Endothelial cell of umbilical vein (primary cell): ENCODE results near the gene IDUA. TPM values are rescaled to one million over a fixed set of nuclear protein-coding genes. Genes with fewer than 3 reads are reported as not detected.

Experiments
- BruUV-seq: library from RNA; stranded (reverse); fragments of 400-500 nt; replicated peaks from 2 replicates; lab custom pipeline; 2021; lab: Mats Ljungman, UMichigan
- CTCF ChIA-PET: fragments of 300-600, 350-600 bp; sonication (Branson Sonifier 250); formaldehyde crosslinking; loops from one replicate; lab custom pipeline; 2021; ENCODE audit warnings: antibody characterized with exemption, inconsistent platforms; lab: Charles Lee
- POLR2A ChIA-PET: fragments of 300-600, 350-600 bp; sonication (Branson Sonifier 250); formaldehyde crosslinking; loops from one replicate; lab custom pipeline; 2021; ENCODE audit warnings: antibody characterized with exemption, inconsistent platforms; lab: Charles Lee
- DNase-seq: peaks from one replicate; pipeline ENCODE4 v3.0.0-alpha.2; 2011; ENCODE audit warnings: low read depth, low spot score
- FAIRE-seq: peaks from 2 replicates; lab custom pipeline; 2011; peaks lifted over from hg19 to GRCh38; lab: Jason Lieb, UNC
- H2AFZ ChIP-seq: 2 replicates; pipeline ENCODE4 v1.6.0; 2012; ENCODE audit warnings: low read depth, low read length, control low read depth, inconsistent platforms
- H3K27ac ChIP-seq: 2 replicates; pipeline ENCODE4 v1.5.1; 2011; ENCODE audit warnings: low read depth, mild to moderate bottlenecking, control low read depth, low read length, moderate library complexity; ENCODE audit not compliant: insufficient read depth
- H3K27me3 ChIP-seq, 2 experiments: 2 replicates each; pipeline versions ENCODE4 v1.6.0 to v1.6.1; 2011; ENCODE audit warnings: low read length in 2 of 2, mixed read lengths in 1 of 2; ENCODE audit not compliant: control insufficient read depth in 2 of 2, insufficient read depth in 2 of 2
- H3K36me3 ChIP-seq, 2 experiments: 2 replicates in 1 of 2; 3 replicates in 1 of 2; pipeline ENCODE4 v1.5.1; 2011; ENCODE audit warnings: low read length in 2 of 2, mild to moderate bottlenecking in 1 of 2, moderate library complexity in 1 of 2; ENCODE audit not compliant: control insufficient read depth in 2 of 2, insufficient read depth in 2 of 2; ENCODE audit errors: extremely low read depth in 1 of 2
- H3K4me1 ChIP-seq: 3 replicates; pipeline ENCODE4 v1.5.1; 2011; ENCODE audit warnings: mild to moderate bottlenecking, low read length; ENCODE audit not compliant: control insufficient read depth, insufficient read depth; ENCODE audit errors: extremely low read depth
- H3K4me2 ChIP-seq: 2 replicates; pipeline ENCODE4 v1.6.1; 2011; ENCODE audit warnings: low read length, control low read depth, mixed read lengths; ENCODE audit not compliant: insufficient read depth
- H3K4me3 ChIP-seq, 3 experiments: fragments of 200-600 bp in 1 of 3; sonication (generic), shearing (Covaris generic) in 1 of 3; replicated peaks in 1 of 3; 2 replicates each; pipeline ENCODE4 v1.5.1; 2011 to 2016; ENCODE audit warnings: control low read depth in 3 of 3, low read length in 3 of 3, mild to moderate bottlenecking in 2 of 3, inconsistent platforms in 1 of 3, low read depth in 1 of 3, moderate library complexity in 1 of 3; ENCODE audit not compliant: insufficient read depth in 1 of 3
- H3K79me2 ChIP-seq: 2 replicates; pipeline ENCODE4 v1.6.0; 2012; ENCODE audit warnings: low read length, inconsistent platforms; ENCODE audit not compliant: control insufficient read depth, insufficient read depth
- H3K9ac ChIP-seq: replicated peaks from 2 replicates; pipeline ENCODE3; 2011; ENCODE audit warnings: low read length, control low read depth; ENCODE audit not compliant: insufficient read depth; ENCODE audit errors: extremely low read depth
- H3K9me1 ChIP-seq: replicated peaks from 3 replicates; pipeline ENCODE4 v1.6.0; 2011; ENCODE audit warnings: mild to moderate bottlenecking, low read length; ENCODE audit not compliant: control insufficient read depth, insufficient read depth; ENCODE audit errors: extremely low read depth
- H3K9me3 ChIP-seq: replicated peaks from 2 replicates; pipeline ENCODE4 v1.5.1; 2012; ENCODE audit warnings: low read length, inconsistent platforms; ENCODE audit not compliant: control insufficient read depth, insufficient read depth
- H4K20me1 ChIP-seq: replicated peaks from 2 replicates; pipeline ENCODE3; 2011; ENCODE audit warnings: mild to moderate bottlenecking, low read length; ENCODE audit not compliant: control insufficient read depth, insufficient read depth; ENCODE audit errors: extremely low read depth
- EZH2 ChIP-seq: IDR thresholded peaks from 2 replicates; pipeline ENCODE4 v1.6.1; 2012; ENCODE audit warnings: borderline replicate concordance, low read depth, mild to moderate bottlenecking, moderate library complexity, low read length, inconsistent platforms; ENCODE audit not compliant: severe bottlenecking
- FOS ChIP-seq: IDR thresholded peaks from 2 replicates; pipeline ENCODE4 v1.6.1; 2011; ENCODE audit warnings: mild to moderate bottlenecking, low read length, moderate library complexity, borderline replicate concordance; ENCODE audit not compliant: insufficient read depth
- GATA2 ChIP-seq: IDR thresholded peaks from 2 replicates; pipeline ENCODE4 v1.7.0; 2011; ENCODE audit warnings: low read depth, mild to moderate bottlenecking, moderate library complexity, mixed read lengths, low read length; ENCODE audit not compliant: insufficient read length, insufficient read depth
- JUN ChIP-seq: IDR thresholded peaks from 2 replicates; pipeline ENCODE4 v1.6.1; 2011; ENCODE audit warnings: borderline replicate concordance, low read depth; ENCODE audit not compliant: insufficient read length, insufficient read depth
- MYC ChIP-seq: IDR thresholded peaks from one replicate; pipeline ENCODE4 v1.6.1; 2011; ENCODE audit warnings: mild to moderate bottlenecking, low read depth, low read length
- POLR2A ChIP-seq: IDR thresholded peaks from 2 replicates; pipeline ENCODE4 v1.6.1; 2012; ENCODE audit warnings: low read depth, mild to moderate bottlenecking, control low read depth, low read length
- POLR2AphosphoS5 ChIP-seq: IDR thresholded peaks from 2 replicates; pipeline ENCODE4 v1.6.1; 2012; ENCODE audit warnings: low read depth, mild to moderate bottlenecking, control low read depth, low read length, moderate library complexity; ENCODE audit not compliant: insufficient read depth
- dilution Hi-C: fragments of 300-500 bp; cut with MboI; formaldehyde crosslinking; loops from one replicate; pipeline ENCODE4 v1.15.0; 2019; ENCODE audit warnings: low sequenced_read_pairs; ENCODE audit not compliant: extremely low pct_ligation_motif_present
- intact Hi-C: fragments of 100-400 bp; cut with micrococcal nuclease; formaldehyde crosslinking; loops from one replicate; pipeline ENCODE4 v1.10.0; 2022
- polyA plus RNA-seq, 4 experiments: library from polyadenylated mRNA; depleted of rRNA in 3 of 4; stranded (reverse) in 3 of 4; unstranded in 1 of 4; fragments of >200 nt; gene quantifications; 2 replicates each; pipeline versions ENCODE4 v1.2.1 to v1.2.3, GENCODE V29; 2011 to 2012; ENCODE audit warnings: missing spikeins in 1 of 4
- total RNA-seq: library from RNA; stranded (reverse); gene quantifications from 2 replicates; pipeline ENCODE4 v1.2.3, GENCODE V29; 2021
- TF ChIP-seq, protein P1 (sequence below), 2 donors: IDR thresholded peaks; 1 replicate in 1 of 2; 2 replicates in 1 of 2; pipeline ENCODE4 v1.5.1; 2011; ENCODE audit warnings: low read length in 2 of 2, mild to moderate bottlenecking in 2 of 2, moderate library complexity in 2 of 2, control low read depth in 1 of 2, inconsistent platforms in 1 of 2, low read depth in 1 of 2; ENCODE audit not compliant: insufficient read depth in 1 of 2; ENCODE audit errors: extremely low read depth in 1 of 2
- TF ChIP-seq, protein P2 (sequence below): IDR thresholded peaks from 2 replicates; pipeline ENCODE4 v1.6.1; 2011; ENCODE audit not compliant: insufficient read depth, insufficient read length

The IDUA gene
- total and polyA plus RNA-seq, 2 donors (not counting 3 experiments of a cell fraction or from before 2014, with no cell fraction given) = 19.1 to 34.1 TPM

DNA sequence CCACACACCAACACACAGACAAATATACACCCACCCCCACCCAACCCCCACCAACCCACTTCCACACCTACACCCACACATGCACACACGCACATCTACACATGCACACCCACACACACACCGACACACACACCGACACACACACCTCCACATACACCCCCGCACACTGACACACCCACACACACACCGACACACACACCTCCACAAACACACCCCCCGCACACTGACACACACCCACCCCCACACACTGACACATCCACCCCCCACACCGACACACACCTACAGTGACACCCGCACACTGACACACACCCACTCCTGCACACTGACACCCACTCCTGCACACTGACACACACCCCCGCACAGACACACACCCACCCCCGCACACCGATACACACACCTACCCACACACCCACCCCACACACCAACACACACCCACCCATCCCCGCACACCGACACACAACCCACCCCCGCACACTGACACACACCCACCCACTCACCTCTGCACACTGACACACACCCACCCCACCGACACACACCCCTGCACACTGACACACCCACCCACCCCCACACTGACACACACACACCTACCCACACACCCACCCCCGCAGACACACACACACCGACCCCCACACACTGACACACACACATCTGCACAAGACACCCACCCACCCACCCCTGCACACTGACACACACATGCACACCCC, 55.7 kb downstream of the IDUA start:
- no TSS peak for BruUV-seq
- intact Hi-C loops = loop anchor here (1.0 to 2.0 kb wide), 2 partner anchors 30 to 110 kb away; partner anchors contain the start of genes GAK and TMEM175
- Histone ChIP-seq H3K9me1 (no peaks in the 10 kb centered on the region), H3K4me3 (no peak overlapping the region), H3K4me1 (peaks cover 26% of the 10 kb centered on the region), H2AFZ (no peak overlapping the region), H3K27me3 (no peaks in the 10 kb centered on the region), H3K9ac (no peak overlapping the region), H3K27ac (no peak overlapping the region), H3K36me3 (no peaks in the 10 kb centered on the region), H3K79me2 (no peaks in the 10 kb centered on the region), H4K20me1 (no peaks in the 10 kb centered on the region), H3K4me2 (no peak overlapping the region), H3K9me3 (no peaks in the 10 kb centered on the region)
- ChIA-PET POLR2A (no interaction called here), CTCF (no interaction called here)
- dilution Hi-C loops = no loop called here
- FAIRE-seq = no peak
- no peak for DNase-seq
- no peak for TF ChIP-seq GATA2
- TF ChIP-seq, protein P1, sequence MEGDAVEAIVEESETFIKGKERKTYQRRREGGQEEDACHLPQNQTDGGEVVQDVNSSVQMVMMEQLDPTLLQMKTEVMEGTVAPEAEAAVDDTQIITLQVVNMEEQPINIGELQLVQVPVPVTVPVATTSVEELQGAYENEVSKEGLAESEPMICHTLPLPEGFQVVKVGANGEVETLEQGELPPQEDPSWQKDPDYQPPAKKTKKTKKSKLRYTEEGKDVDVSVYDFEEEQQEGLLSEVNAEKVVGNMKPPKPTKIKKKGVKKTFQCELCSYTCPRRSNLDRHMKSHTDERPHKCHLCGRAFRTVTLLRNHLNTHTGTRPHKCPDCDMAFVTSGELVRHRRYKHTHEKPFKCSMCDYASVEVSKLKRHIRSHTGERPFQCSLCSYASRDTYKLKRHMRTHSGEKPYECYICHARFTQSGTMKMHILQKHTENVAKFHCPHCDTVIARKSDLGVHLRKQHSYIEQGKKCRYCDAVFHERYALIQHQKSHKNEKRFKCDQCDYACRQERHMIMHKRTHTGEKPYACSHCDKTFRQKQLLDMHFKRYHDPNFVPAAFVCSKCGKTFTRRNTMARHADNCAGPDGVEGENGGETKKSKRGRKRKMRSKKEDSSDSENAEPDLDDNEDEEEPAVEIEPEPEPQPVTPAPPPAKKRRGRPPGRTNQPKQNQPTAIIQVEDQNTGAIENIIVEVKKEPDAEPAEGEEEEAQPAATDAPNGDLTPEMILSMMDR (IDR thresholded peaks at IDR 0.05; ENCODE audit: extremely low read depth in 1 of 2, insufficient read depth in 1 of 2, low read depth in 1 of 2, low read length in 2 of 2) = no peak
- TF ChIP-seq POLR2AphosphoS5 = no peak
- TF ChIP-seq MYC = no peak
- no peak for TF ChIP-seq POLR2A
- no peak for TF ChIP-seq JUN
- TF ChIP-seq FOS = no peak
- no peak for TF ChIP-seq EZH2
- TF ChIP-seq, protein P2, sequence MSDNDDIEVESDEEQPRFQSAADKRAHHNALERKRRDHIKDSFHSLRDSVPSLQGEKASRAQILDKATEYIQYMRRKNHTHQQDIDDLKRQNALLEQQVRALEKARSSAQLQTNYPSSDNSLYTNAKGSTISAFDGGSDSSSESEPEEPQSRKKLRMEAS = no peak
